ENCODE results near the gene ERFE.

- TF ChIP-seq EZH2 (IDR thresholded peaks at IDR 0.05; ENCODE audit: low read depth) = no peak
- TF ChIP-seq CTCF (conservative IDR thresholded peaks at IDR 0.05) = no peak
Observed at GRCh38 chr2:238203094-238203972, 44.6 kb downstream of the ERFE start, which contains the start of gene ILKAP.
